ENCODE results near the gene MCAT. TPM values are rescaled to one million over a fixed set of nuclear protein-coding genes. Genes with fewer than 3 reads are reported as not detected.
"Not testable (repeated sequence)": the region's sequence is repeated elsewhere in the genome, so short reads cannot be mapped to it uniquely, and the experiment has no call there.

MCAT gene
- total RNA-seq, 1 donor from 2014 or later, result 9.0 TPM

DNA sequence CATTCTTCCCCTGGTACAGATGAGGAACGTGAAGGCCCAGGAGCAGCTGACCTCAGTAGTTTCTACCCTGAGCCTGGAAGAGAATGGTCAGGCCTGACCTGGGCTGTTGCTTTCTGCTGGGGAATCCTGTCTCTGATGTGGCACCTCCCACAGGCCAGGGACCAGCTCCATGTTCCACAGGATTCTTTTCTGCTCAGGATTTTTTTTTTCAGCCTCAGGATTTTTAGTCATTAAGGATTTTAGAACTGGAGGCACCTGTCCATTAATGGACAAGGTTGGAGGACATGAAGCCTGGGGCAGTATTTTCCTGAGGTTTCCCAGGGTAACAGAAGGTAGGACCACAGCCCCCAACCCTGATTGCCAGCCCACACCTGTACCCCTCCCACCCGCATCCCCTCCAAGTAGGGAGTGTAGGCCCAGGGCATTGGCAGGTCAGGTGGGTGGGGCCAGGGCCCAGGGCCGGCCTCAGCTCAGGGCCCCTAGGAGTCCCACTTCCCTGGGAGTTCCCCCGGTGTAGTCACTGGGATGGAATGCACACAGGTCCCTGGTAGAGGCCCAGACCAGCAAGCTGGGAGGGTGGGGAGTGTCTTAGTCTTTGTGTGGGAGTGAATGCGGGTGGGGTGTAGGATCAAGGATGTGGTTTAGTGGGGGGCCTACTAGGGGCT is 16.6 kb downstream of the MCAT start:
- no peak for DNase-seq

GRCh38 chr22:43118953-43119458 is 24.2 kb downstream of the MCAT start:
- DNase-seq, result no peak

DNA sequence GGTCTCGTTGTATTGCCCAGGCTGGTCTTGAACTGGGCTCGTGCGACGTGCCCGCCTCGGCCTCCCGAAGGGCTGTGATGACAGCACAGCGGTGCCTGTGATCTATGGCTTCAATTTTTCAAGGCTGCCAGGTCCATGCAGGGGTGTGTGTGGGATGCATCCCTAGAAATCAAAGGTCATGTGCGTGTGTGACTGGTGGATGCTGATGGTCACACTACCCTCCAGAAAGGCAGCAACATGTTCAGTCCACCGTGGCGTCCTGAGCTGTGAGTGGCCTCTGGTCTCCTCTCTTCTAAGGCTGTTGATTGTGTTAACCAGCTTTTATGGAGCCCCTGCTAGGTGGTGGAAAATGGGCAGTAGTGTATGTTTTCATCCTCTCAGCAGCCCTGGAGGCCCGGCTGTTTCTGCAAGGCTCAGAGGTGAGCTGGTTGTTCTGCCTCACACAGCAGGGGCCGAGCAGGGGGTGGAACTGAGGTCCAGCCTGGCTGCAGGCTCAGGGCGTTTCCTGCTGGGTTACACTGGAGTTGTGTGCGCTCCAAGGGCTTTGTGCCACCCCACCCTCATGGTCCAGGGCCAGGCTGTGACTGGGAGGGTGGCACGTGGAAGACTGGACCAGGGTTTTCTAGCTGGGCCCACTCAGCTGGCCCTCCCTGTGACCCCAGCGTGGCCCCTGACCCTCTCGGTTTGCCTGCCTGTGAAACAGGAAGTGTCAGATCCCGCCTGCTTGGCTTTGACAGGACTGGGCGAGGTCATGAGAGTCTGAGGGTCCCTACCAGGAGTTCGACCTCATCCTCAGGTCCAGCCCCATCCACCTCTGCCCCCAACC is 25.0 kb downstream of the MCAT start:
- no peak for DNase-seq

DNA sequence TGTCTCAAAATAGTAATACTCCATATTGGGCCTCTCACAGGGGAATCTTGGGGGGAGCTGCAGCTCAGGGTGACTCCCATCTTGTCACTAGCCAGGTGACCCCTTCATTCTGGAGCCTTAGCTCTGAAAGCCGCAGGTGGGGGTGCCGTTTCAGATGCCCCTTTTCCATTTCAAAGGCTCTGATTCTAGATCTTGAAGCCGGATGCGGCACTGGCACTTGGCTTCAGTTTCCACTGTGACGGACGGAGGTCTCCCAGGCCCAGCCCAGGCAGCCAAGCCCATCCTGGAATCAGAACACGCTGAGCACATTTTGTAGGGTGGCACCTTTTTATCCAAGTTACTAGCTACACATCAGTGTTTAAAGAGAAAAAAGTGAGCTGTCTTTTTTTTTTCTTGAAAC is 26.3 kb downstream of the MCAT start:
- no peak for DNase-seq

DNA sequence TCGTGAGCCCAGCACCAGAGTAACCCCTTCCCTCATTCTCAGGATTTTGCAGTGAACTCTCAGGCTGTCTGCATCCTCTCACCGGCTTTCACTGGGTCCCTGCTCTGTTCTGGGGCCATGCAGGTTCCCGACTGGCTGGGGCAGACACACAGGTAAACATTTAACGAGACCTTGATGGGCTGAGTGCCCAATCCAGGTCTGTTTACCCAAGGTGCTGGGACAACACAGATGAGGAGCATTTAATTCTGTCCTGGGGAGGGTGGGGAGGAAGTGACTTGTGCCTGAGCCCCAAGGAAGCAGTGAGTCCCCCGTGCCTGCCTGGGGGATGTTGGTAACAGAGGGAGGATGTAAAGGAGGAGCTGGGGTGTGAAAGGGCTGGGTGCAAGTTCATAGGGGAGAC is 28.2 kb downstream of the MCAT start:
- DNase-seq, result no peak

DNA sequence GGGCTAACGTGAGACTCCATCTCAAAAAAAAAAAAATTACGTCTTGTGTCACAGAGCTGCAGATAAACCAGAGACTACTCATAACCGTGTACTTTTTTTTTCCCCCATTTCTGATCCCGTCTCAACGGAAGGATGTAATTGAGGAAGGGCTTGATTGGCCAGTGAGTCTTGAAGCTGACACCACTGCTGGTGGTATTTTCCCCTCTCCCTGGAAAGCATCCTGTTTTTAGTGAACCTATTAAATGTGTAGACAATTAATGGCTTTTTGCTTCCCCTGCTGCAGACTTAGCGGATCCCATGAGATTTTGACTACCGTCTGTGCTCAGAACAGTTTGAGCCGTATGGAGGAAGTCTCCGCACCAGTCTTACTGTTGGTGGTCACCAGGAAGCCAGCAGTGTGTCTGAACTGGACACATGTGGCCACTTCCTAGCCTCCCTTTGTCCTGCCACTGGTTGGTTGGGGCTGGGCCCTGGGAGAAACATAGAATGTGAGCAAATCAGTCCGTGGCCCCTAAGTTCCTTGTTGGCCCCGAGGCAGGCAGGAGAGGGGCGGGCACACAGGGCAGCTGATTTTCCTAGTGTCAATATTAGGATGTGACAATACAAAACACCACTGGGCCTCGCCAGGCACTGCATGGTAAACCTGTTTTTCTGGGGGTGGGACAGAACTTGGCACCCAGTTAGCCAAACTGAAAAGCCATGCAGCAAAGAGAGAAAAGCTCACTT is 29.5 kb downstream of the MCAT start:
- no peak for DNase-seq

GRCh38 chr22:43110927-43111623 is 32.1 kb downstream of the MCAT start:
- DNase-seq, result no peak

GRCh38 chr22:43110444-43110926 is 32.7 kb downstream of the MCAT start, which contains the start of gene BIK:
Gene BIK, plus strand, starts transcription at chr22:43110750. Its CDS starts 13,273 bp downstream, at chr22:43124023.
- peak; percentile 52 for DNase-seq

DNA sequence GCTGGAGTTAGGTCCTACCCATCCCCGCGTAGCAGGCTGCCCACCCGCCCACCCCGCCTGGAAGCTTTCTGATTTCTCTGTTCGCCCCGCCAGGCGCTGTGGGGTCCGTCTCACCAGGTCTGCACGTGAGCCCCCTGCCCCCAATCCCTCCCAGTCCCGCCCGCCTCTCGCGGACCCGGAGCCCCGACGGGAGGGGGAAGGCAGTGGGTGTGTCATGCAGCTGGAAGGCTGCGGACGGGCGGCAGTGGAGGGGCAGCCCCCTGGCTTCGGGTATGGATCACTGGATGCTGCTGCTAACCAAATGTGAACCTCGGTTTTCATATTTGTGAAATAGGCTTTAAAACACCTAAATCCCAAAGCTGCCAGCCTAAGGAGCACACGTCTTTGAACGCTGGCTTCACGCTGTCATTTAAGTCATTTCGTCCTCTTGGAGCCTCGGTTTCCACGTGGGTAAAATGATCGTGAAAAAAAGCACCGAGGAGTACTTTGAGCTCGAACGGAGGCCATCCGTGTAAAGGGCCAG is 33.2 kb downstream of the MCAT start:
- DNase-seq, result no peak

DNA sequence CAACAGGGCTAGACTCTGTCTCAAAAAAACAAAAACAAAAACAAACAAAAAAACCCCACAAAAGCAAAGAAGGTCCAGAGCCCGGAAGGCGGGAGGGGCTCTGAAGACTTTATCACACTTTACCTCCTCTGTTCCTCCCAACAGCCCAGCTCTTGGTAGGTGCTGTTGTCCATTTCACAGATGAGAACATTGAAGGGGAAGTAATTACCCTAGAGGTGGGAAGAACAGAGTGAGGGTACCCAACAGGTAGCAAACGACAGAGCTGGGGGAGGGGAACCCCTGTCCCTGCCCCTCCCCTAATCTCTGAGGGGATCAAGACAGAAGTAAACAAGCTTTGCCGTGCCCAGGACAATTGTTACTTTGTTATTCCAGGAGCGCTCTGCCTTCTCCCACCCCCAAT is 33.7 kb downstream of the MCAT start:
- DNase-seq, result no peak

GRCh38 chr22:43106302-43106701 is 36.9 kb downstream of the MCAT start:
- no peak for DNase-seq

GRCh38 chr22:43104950-43105349 is 38.2 kb downstream of the MCAT start:
- DNase-seq, result not testable (repeated sequence)

DNA sequence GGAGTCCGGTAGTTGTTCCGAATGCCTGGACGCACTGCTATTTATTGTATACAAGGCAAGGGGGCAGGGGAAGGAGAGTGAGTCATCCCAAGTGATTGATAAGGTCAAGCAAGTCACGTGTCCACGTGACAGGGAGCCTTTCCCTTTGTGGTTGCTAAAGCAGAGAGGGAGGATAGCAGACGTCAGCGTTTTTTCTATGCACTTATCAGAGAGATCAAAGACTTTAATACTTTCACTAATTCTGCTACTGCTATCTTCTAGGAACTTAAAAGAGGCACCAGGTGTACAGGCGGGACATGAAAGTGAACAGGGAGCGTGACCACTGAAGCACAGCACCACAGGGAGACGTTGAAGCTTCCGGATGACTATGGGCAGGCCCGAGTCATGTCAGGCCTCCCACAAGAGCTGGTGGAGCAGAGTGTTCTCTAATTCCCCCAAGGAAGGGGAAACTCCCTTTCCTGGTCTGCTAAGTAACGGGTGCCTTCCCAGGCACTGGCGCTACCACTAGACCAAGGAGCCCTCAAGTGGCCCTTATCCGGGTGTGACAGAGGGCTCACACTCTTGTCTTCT is 39.1 kb downstream of the MCAT start:
- DNase-seq, result not testable (repeated sequence)

DNA sequence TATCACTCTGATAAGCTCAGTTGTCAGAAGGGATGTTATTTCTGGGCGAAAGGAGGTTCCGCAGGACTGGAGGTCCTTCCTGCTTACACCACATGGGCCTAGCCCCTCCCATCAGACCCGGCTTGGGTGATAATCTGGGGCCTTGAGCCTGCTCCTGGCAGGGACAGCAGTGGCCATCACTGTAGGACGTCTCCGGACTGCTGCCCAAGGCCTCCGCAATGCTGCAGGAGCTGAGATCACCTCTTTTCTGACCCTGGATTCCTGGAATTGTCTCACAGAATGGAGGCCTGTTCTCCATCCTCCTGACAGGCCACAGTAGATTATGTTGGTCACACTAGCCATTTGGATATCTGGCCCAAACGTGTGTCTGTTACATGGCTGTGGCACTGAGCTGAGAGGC is 41.9 kb downstream of the MCAT start:
- no peak for DNase-seq

DNA sequence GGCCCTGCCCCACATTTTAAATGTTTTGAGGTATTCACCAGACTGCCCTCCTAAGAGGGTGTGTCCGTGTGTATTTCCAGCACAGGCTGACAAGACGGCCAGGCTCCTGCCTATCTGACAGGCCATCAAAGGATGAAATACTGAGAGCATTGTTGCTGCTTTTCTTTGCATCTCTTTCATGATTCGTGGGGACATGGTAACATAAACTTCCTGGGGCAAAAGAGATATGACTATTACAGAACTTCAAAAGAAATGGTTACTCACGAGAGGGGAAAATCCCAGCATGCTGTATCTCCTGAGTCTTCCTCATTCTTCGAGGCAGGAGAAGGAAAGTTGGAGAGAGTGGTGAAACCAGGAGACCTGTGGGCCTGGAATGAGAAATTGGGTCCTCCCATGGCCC is 43.0 kb downstream of the MCAT start:
- DNase-seq, result no peak

DNA sequence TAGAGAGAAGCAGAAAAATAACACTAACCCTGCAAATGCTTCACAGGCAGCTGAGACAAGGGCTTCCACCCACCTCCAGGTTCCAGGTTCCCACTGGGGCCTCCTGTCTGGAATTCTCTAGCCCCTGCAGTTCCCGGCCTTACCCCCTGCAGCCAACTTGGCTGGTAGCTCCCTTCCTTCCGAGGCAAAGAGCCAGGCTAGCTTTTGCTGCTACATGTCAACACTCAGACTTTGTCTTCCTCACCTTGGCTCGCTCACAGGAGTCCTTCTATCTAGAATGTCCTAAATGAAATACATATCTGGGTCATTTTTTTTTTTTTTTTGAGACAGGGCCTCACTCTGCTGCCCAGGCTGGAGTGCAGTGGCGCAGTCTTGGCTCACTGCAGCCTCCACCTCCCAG is 44.1 kb downstream of the MCAT start:
- no peak for DNase-seq

DNA sequence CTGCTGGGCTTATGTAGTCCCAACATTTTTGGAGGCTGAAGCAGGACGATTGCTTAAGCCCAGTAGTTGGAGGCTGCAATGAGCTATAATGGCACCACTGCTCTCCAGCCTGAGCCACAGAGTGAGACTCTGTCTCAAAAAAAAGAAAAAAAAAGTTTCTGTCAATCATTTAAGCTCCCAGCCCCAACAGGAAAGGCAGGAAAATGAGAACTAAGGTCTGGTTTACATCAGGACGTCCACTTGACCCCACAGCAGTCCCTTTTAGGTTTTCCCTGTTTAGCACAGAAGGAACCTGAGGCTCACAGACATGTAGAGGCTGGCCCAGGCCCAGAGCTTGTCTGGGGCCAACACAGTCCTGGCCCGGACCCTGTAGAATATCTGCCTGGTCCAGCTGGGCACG is 44.8 kb downstream of the MCAT start:
- DNase-seq, result no peak

DNA sequence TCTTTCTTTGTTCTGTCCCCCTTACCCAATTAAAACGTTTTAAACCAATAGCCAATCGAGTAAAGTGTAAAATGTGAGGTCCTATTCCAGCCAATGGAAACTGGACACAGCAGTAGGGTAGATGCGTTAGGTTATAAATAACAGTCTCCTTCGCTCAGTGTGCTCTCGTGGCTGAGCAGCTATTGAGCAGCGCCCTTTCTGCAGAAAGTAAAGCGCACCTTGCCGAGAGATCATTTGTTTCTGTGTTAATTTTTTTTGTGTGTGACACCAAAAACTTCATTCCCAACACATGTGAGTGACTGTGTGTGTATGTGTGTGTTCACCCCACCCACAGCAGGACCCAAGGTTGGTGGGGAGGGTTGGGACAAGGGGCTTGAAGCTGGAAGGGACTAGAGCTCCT is 46.8 kb downstream of the MCAT start:
- no peak for DNase-seq

- no peak for DNase-seq
Observed at GRCh38 chr22:43094551-43094950, 48.6 kb downstream of the MCAT start.

GRCh38 chr22:43094085-43094484 is 49.1 kb downstream of the MCAT start:
- DNase-seq, result no peak

GRCh38 chr22:43092085-43092484 is 51.1 kb downstream of the MCAT start:
- no peak for DNase-seq

Data from tongue (tissue), 2 donors.